ENCODE measurements around the gene RASSF4.

Gene RASSF4

GRCh38 chr10:44990965-44991364, 31.4 kb downstream of the RASSF4 start:
- no peak for DNase-seq

- DNase-seq = no peak
Observed at GRCh38 chr10:44991571-44991970, 32.0 kb downstream of the RASSF4 start.

GRCh38 chr10:44992070-44992731, 32.6 kb downstream of the RASSF4 start:
- no peak for DNase-seq

- DNase-seq = no peak
Observed at GRCh38 chr10:44992732-44993225, 33.2 kb downstream of the RASSF4 start.

GRCh38 chr10:44993226-44993921, 33.8 kb downstream of the RASSF4 start:
- no peak for DNase-seq

GRCh38 chr10:44993922-44994751, 34.5 kb downstream of the RASSF4 start:
- no peak for DNase-seq

GRCh38 chr10:44994752-44995530, 35.3 kb downstream of the RASSF4 start:
- no peak for DNase-seq

GRCh38 chr10:44995581-44995913, 35.9 kb downstream of the RASSF4 start:
- no peak for DNase-seq

- no peak for DNase-seq
Observed at GRCh38 chr10:44995914-44996669, 36.5 kb downstream of the RASSF4 start.

GRCh38 chr10:44997105-44997748, 37.6 kb downstream of the RASSF4 start:
- DNase-seq = no peak

GRCh38 chr10:44998146-44998631, 38.6 kb downstream of the RASSF4 start:
- DNase-seq = no peak

GRCh38 chr10:45000138-45000751, 40.6 kb downstream of the RASSF4 start:
- DNase-seq = no peak

GRCh38 chr10:45000752-45001380, 41.3 kb downstream of the RASSF4 start, which contains the start of gene ZNF22:
Gene ZNF22, plus strand, starts transcription at chr10:45000923. Its CDS starts 2,446 bp downstream, at chr10:45003369.
- peak; percentile 51 for DNase-seq

- DNase-seq = peak; percentile 37
Observed at GRCh38 chr10:45001381-45002148, 42.0 kb downstream of the RASSF4 start.

GRCh38 chr10:45003432-45004000, 43.9 kb downstream of the RASSF4 start:
- no peak for DNase-seq

- no peak for DNase-seq
Observed at GRCh38 chr10:45004661-45005060, 45.1 kb downstream of the RASSF4 start.

- no peak for DNase-seq
Observed at GRCh38 chr10:45005284-45005683, 45.7 kb downstream of the RASSF4 start.

- no peak for DNase-seq
Observed at GRCh38 chr10:45006276-45007030, 46.9 kb downstream of the RASSF4 start.
